Activated CD8-positive, alpha-beta memory T cell treated with anti-CD3 and anti-CD28 coated beads, Interleukin-2, amount 50 U/mL, for 24 hours (primary cell): Measurements from ENCODE around the gene IPO5.

Experiments
- DNase-seq: peaks from one replicate; pipeline ENCODE4 v3.0.0-alpha.2; 2020; ENCODE audit errors: extremely low read depth

Gene IPO5

GRCh38 chr13:98059276-98059675 is 105.8 kb downstream of the IPO5 start:
- DNase-seq = no peak

GRCh38 chr13:98060282-98060681 is 106.8 kb downstream of the IPO5 start:
- no peak for DNase-seq

GRCh38 chr13:98065468-98065867 is 112.0 kb downstream of the IPO5 start:
- no peak for DNase-seq

GRCh38 chr13:98066636-98067035 is 113.2 kb downstream of the IPO5 start:
- no peak for DNase-seq

- no peak for DNase-seq
Measured at GRCh38 chr13:98068521-98068920, 115.0 kb downstream of the IPO5 start.

- no peak for DNase-seq
Measured at GRCh38 chr13:98069985-98070384, 116.5 kb downstream of the IPO5 start.

- DNase-seq = no peak
Measured at GRCh38 chr13:98071316-98071715, 117.8 kb downstream of the IPO5 start.

- no peak for DNase-seq
Measured at GRCh38 chr13:98072476-98072875, 119.0 kb downstream of the IPO5 start.
